Measurements from ENCODE around the gene GTF3C6. TPM values are rescaled to one million over a fixed set of nuclear protein-coding genes. Genes with fewer than 3 reads are reported as not detected.
"Not testable (repeated sequence)": the region's sequence is repeated elsewhere in the genome, so short reads cannot be mapped to it uniquely, and the experiment has no call there.

Gene GTF3C6
- total and polyA plus RNA-seq, 2 of the 8 experiments (the other 6 are each of a cell fraction or from before 2014, with no cell fraction given) = 13.1 to 87.4 TPM

GRCh38 chr6:110968661-110969060 is 10.2 kb downstream of the GTF3C6 start:
- CTCF ChIA-PET (ENCODE audit: partially characterized antibody); H3K9ac ChIP-seq (replicated peaks in 1 of 4; ENCODE audit: extremely low read depth in 1 of 4, low read depth in 3 of 4, low read length in 3 of 4); H2BK12ac ChIP-seq (ENCODE audit: low read depth, low read length); H3K79me2 ChIP-seq (ENCODE audit: control insufficient read depth in 1 of 2, insufficient read depth in 2 of 2, low read length in 2 of 2); H3K27ac ChIP-seq (ENCODE audit: low read depth, low read length); FAIRE-seq; H2BK15ac ChIP-seq (ENCODE audit: low read length); H2AFZ ChIP-seq (ENCODE audit: low read length); H3K4me1 ChIP-seq (replicated peaks in 1 of 4; ENCODE audit: control insufficient read depth in 3 of 4, insufficient read depth in 4 of 4, low read length in 3 of 4); H3K56ac ChIP-seq (replicated peaks; ENCODE audit: insufficient read length, low read depth, low read length); H2BK120ac ChIP-seq (replicated peaks; ENCODE audit: low read depth, low read length); H2BK5ac ChIP-seq (ENCODE audit: low read depth, low read length); H2AK5ac ChIP-seq (ENCODE audit: low read depth, low read length); H3K23me2 ChIP-seq (ENCODE audit: low read depth, low read length); H3K4me3 ChIP-seq (ENCODE audit: extremely low read depth in 1 of 4, insufficient read depth in 2 of 4, low read depth in 3 of 4, low read length in 4 of 4); H3K18ac ChIP-seq (ENCODE audit: extremely low read depth, low read length); H3K27me3 ChIP-seq (replicated peaks in 1 of 4; ENCODE audit: control insufficient read depth in 3 of 4, extremely low read depth in 1 of 4, insufficient read depth in 3 of 4, low read length in 3 of 4); H3K4me2 ChIP-seq (ENCODE audit: insufficient read depth in 1 of 2, low read depth in 2 of 2, low read length in 2 of 2); H3K14ac ChIP-seq (ENCODE audit: insufficient read length); H3K4ac ChIP-seq (replicated peaks; ENCODE audit: insufficient read length, low read depth, low read length); H3K9me3 ChIP-seq (ENCODE audit: insufficient read depth in 2 of 2, low read depth in 1 of 2, low read length in 1 of 2); H3K23ac ChIP-seq (ENCODE audit: insufficient read length); H4K5ac ChIP-seq (ENCODE audit: insufficient read length, low read depth, low read length); H3K79me1 ChIP-seq (ENCODE audit: low read depth, low read length); DNase-seq (ENCODE audit: low read depth in 1 of 2, low spot score in 2 of 2); H4K91ac ChIP-seq (replicated peaks; ENCODE audit: insufficient read length, low read length); H2BK20ac ChIP-seq (ENCODE audit: low read length); H4K8ac ChIP-seq (ENCODE audit: extremely low read depth, insufficient read depth, low read length); H4K20me1 ChIP-seq (replicated peaks in 1 of 2; ENCODE audit: control insufficient read depth in 1 of 2, insufficient read depth in 2 of 2, low read length in 2 of 2): not testable (repeated sequence)
- POLR2A ChIA-PET (ENCODE audit: partially characterized antibody) = interaction anchor here (1.3 to 3.4 kb wide), 5 partner anchors 11 to 95 kb away, joined by 3 to 18 read pairs (median 8); partner anchors contain the start of genes AMD1, GTF3C6 and RPF2
- peaks cover 2 to 29% (median 20%) of the 10 kb centered on the region in 4 experiments; a peak in 7 of 8 replicates for H3K36me3 ChIP-seq (ENCODE audit: control insufficient read depth in 2 of 4, insufficient read depth in 4 of 4, low read length in 3 of 4)
- WGBS, 2 experiments (ENCODE audit: extremely low coverage in 1 of 2, insufficient coverage in 1 of 2, insufficient read length in 1 of 2, insufficient replicate concordance in 2 of 2, low coverage in 1 of 2, low lambda C conversion rate in 2 of 2, missing lambda C conversion rate in 1 of 2) = 100% methylated on average over 2 of the region's 2 CpGs; no CpG with 5 or more reads in 1 of the 2 experiments

Measured in H1 (cell line).